Breast epithelium (tissue), 3 donors: ENCODE data around the gene ROR2.

ENCODE experiments used
- CTCF ChIP-seq, 3 donors: fragments of 450-650 bp; IDR thresholded peaks; one replicate each; pipeline ENCODE4 v1.5.1; 2016 to 2017; ENCODE audit warnings: antibody characterized with exemption in 3 of 3, mild to moderate bottlenecking in 3 of 3, moderate library complexity in 3 of 3
- POLR2AphosphoS5 ChIP-seq, 3 donors: sonication (generic); formaldehyde crosslinking; IDR thresholded peaks; one replicate each; pipeline ENCODE4 v1.6.1; 2017; ENCODE audit warnings: antibody characterized with exemption in 3 of 3

- TF ChIP-seq POLR2AphosphoS5 (IDR thresholded peaks at IDR 0.05) (no peak), CTCF (IDR thresholded peaks at IDR 0.05) (no peak)
These were observed 26.9 kb downstream of the ROR2 start for GRCh38 chr9:91923145-91923544.
